GM12801 (cell line): ENCODE results near the gene NPB.

Experiments
- CTCF ChIP-seq: IDR thresholded peaks from one replicate; pipeline ENCODE4 v1.5.1; 2011; ENCODE audit warnings: control low read depth; ENCODE audit not compliant: insufficient read length; ENCODE audit errors: extremely low read depth

Gene NPB

GRCh38 chr17:81867991-81868673 is 33.9 kb upstream of the NPB start:
- TF ChIP-seq CTCF = no peak

GRCh38 chr17:81868674-81869220 is 33.3 kb upstream of the NPB start:
- no peak for TF ChIP-seq CTCF

- no peak for TF ChIP-seq CTCF
These were observed 32.6 kb upstream of the NPB start for GRCh38 chr17:81869221-81870130.

- no peak for TF ChIP-seq CTCF
These were observed 31.7 kb upstream of the NPB start for GRCh38 chr17:81870131-81870980.

- TF ChIP-seq CTCF = no peak
These were observed 31.1 kb upstream of the NPB start, which contains the start of gene ARHGDIA for GRCh38 chr17:81870981-81871386. ARHGDIA (minus strand) TSS chr17:81871337; CDS start chr17:81869930, 1,407 bp downstream.

- TF ChIP-seq CTCF = no peak
These were observed 30.4 kb upstream of the NPB start for GRCh38 chr17:81871387-81872230.
